MG63 (cell line): Measurements from ENCODE around the gene HDAC10. TPM values are rescaled to one million over a fixed set of nuclear protein-coding genes. Genes with fewer than 3 reads are reported as not detected.
A peak's percentile ranks its signal among the peaks of the same experiment; 100 is the strongest.
"Not testable (repeated sequence)": the region's sequence is repeated elsewhere in the genome, so short reads cannot be mapped to it uniquely, and the experiment has no call there.

Experiments
- DNase-seq: peaks from one replicate; pipeline ENCODE4 v3.0.0-alpha.2; 2020
- H3K27me3 ChIP-seq: fragments of 250-450 bp; sonication (Bioruptor Pico); 2 replicates; pipeline ENCODE4 v1.5.1; 2020; ENCODE audit warnings: mild to moderate bottlenecking, moderate library complexity
- H3K36me3 ChIP-seq: fragments of 250-450 bp; sonication (Bioruptor Pico); 2 replicates; pipeline ENCODE4 v1.5.1; 2020; ENCODE audit warnings: mild to moderate bottlenecking, moderate library complexity
- H3K4me3 ChIP-seq: fragments of 250-450 bp; sonication (Bioruptor Pico); 2 replicates; pipeline ENCODE4 v1.5.1; 2020; ENCODE audit warnings: mild to moderate bottlenecking, moderate library complexity
- H3K9me3 ChIP-seq: fragments of 250-450 bp; sonication (Bioruptor Pico); 2 replicates; pipeline ENCODE4 v1.5.1; 2020; ENCODE audit warnings: mild to moderate bottlenecking, moderate library complexity
- total RNA-seq: library from RNA; depleted of rRNA; stranded (reverse); fragments of >200 nt; shearing (Covaris generic); gene quantifications from 2 replicates; pipeline ENCODE4 v1.2.3, GENCODE V29; 2014; ENCODE audit warnings: low replicate concordance

Gene HDAC10
- total RNA-seq, 1 experiment from 2014 or later, result 8.5 TPM

- Histone ChIP-seq H3K27me3 (no peaks in the 10 kb centered on the region), H3K36me3 (peaks cover 35% of the 10 kb centered on the region), H3K9me3 (no peaks in the 10 kb centered on the region), H3K4me3 (no peak overlapping the region)
- DNase-seq, result no peak
These were observed 24.4 kb upstream of the HDAC10 start for GRCh38 chr22:50275181-50276055.

GRCh38 chr22:50274771-50275170 is 23.7 kb upstream of the HDAC10 start:
- Histone ChIP-seq H3K27me3 (no peaks in the 10 kb centered on the region), H3K36me3 (peaks cover 35% of the 10 kb centered on the region), H3K4me3 (no peak overlapping the region), H3K9me3 (no peaks in the 10 kb centered on the region)
- no peak for DNase-seq

- peak; percentile 33 for DNase-seq
- no peaks in the 10 kb centered on the region for H3K9me3 ChIP-seq
- H3K4me3 ChIP-seq, result no peak overlapping the region
- no peaks in the 10 kb centered on the region for H3K27me3 ChIP-seq
- H3K36me3 ChIP-seq, result peaks cover 33% of the 10 kb centered on the region
These were observed 23.2 kb upstream of the HDAC10 start for GRCh38 chr22:50274311-50274710.

GRCh38 chr22:50273781-50274180 is 22.7 kb upstream of the HDAC10 start:
- DNase-seq, H3K9me3 ChIP-seq, H3K4me3 ChIP-seq, H3K27me3 ChIP-seq: not testable (repeated sequence)
- peaks cover 29% of the 10 kb centered on the region for H3K36me3 ChIP-seq

GRCh38 chr22:50273352-50273751 is 22.3 kb upstream of the HDAC10 start:
- not testable (repeated sequence) for H3K4me3 ChIP-seq, H3K9me3 ChIP-seq, H3K27me3 ChIP-seq, DNase-seq
- peaks cover 27% of the 10 kb centered on the region for H3K36me3 ChIP-seq

GRCh38 chr22:50272044-50272802 is 21.2 kb upstream of the HDAC10 start:
- Histone ChIP-seq H3K9me3 (no peaks in the 10 kb centered on the region), H3K36me3 (peaks cover 23% of the 10 kb centered on the region), H3K27me3 (no peaks in the 10 kb centered on the region), H3K4me3 (no peak overlapping the region)
- no peak for DNase-seq

- H3K9me3 ChIP-seq, result no peaks in the 10 kb centered on the region
- H3K27me3 ChIP-seq, result no peaks in the 10 kb centered on the region
- peaks cover 18% of the 10 kb centered on the region for H3K36me3 ChIP-seq
- H3K4me3 ChIP-seq, result peak overlapping the region; percentile 63
- DNase-seq, result peak; percentile 49
These were observed 20.5 kb upstream of the HDAC10 start for GRCh38 chr22:50271519-50271970.

- Histone ChIP-seq H3K27me3 (no peaks in the 10 kb centered on the region), H3K4me3 (peak overlapping the region; percentile 63), H3K9me3 (no peaks in the 10 kb centered on the region), H3K36me3 (peaks cover 13% of the 10 kb centered on the region)
- peak; percentile 78 for DNase-seq
These were observed 19.8 kb upstream of the HDAC10 start for GRCh38 chr22:50270666-50271394.

GRCh38 chr22:50269970-50270665 is 19.1 kb upstream of the HDAC10 start, which contains the start of gene MAPK11:
MAPK11 (minus strand) TSS chr22:50270380; CDS start chr22:50270292, 88 bp downstream.
- DNase-seq, result peak; percentile 79
- peak within 1 kb of the TSS; percentile 63 for H3K4me3 ChIP-seq
- H3K27me3 ChIP-seq, result no peaks in the 10 kb centered on the region
- H3K36me3 ChIP-seq, result peaks cover 6% of the 10 kb centered on the region
- H3K9me3 ChIP-seq, result no peaks in the 10 kb centered on the region

- H3K4me3 ChIP-seq, result peak overlapping the region; percentile 63
- H3K36me3 ChIP-seq, result peaks cover 4% of the 10 kb centered on the region
- no peaks in the 10 kb centered on the region for H3K9me3 ChIP-seq
- H3K27me3 ChIP-seq, result no peaks in the 10 kb centered on the region
- DNase-seq, result no peak
These were observed 18.5 kb upstream of the HDAC10 start for GRCh38 chr22:50269573-50269969.

- H3K4me3 ChIP-seq, result no peak overlapping the region
- H3K9me3 ChIP-seq, result no peaks in the 10 kb centered on the region
- no peak for DNase-seq
- no peaks in the 10 kb centered on the region; the same call in 1 of the 2 replicates for H3K36me3 ChIP-seq
- no peaks in the 10 kb centered on the region for H3K27me3 ChIP-seq
These were observed 17.6 kb upstream of the HDAC10 start for GRCh38 chr22:50268655-50269113.

- no peaks in the 10 kb centered on the region for H3K27me3 ChIP-seq
- no peak for DNase-seq
- H3K36me3 ChIP-seq, result no peaks in the 10 kb centered on the region
- H3K4me3 ChIP-seq, result no peak overlapping the region
- H3K9me3 ChIP-seq, result no peaks in the 10 kb centered on the region
These were observed 16.7 kb upstream of the HDAC10 start for GRCh38 chr22:50267591-50268390.

- DNase-seq, result no peak
- H3K27me3 ChIP-seq, result no peaks in the 10 kb centered on the region
- H3K9me3 ChIP-seq, result no peaks in the 10 kb centered on the region
- H3K4me3 ChIP-seq, result no peak overlapping the region
- H3K36me3 ChIP-seq, result no peaks in the 10 kb centered on the region
These were observed 15.9 kb upstream of the HDAC10 start for GRCh38 chr22:50266994-50267393.

- H3K9me3 ChIP-seq, result no peaks in the 10 kb centered on the region
- no peaks in the 10 kb centered on the region for H3K27me3 ChIP-seq
- H3K36me3 ChIP-seq, result no peaks in the 10 kb centered on the region; the same call in none of the 2 replicates
- no peak overlapping the region for H3K4me3 ChIP-seq
- DNase-seq, result no peak
These were observed 14.0 kb upstream of the HDAC10 start for GRCh38 chr22:50264946-50265669.
